ENCODE data around the gene RIPOR3.
"Not testable (repeated sequence)": the region's sequence is repeated elsewhere in the genome, so short reads cannot be mapped to it uniquely, and the experiment has no call there.

The RIPOR3 gene

GRCh38 chr20:50629670-50630045, 61.7 kb downstream of the RIPOR3 start:
- no peak for DNase-seq

GRCh38 chr20:50628853-50629669, 62.3 kb downstream of the RIPOR3 start:
- no peak for DNase-seq

DNA sequence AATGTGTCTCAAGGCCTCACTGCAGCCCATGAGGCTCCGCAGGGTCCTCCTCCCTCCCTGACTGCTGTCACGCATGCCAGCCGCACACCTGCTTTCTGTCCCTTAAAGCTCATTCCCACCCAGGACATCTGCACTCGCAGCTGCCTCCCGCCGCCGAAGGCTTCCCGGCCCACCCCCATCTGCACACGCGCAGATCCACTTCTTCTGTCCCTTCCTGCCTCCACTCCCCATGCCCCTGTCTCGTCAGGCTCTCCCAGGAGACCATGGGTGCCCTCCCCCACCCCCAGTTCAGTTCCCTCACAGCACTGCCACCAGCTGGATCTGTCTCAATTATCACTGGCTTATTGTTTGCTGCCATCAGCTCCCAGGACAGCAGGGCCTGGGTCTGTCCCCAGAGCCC, 63.0 kb downstream of the RIPOR3 start:
- no peak for DNase-seq

GRCh38 chr20:50627747-50628146, 63.6 kb downstream of the RIPOR3 start:
- DNase-seq, result no peak

DNA sequence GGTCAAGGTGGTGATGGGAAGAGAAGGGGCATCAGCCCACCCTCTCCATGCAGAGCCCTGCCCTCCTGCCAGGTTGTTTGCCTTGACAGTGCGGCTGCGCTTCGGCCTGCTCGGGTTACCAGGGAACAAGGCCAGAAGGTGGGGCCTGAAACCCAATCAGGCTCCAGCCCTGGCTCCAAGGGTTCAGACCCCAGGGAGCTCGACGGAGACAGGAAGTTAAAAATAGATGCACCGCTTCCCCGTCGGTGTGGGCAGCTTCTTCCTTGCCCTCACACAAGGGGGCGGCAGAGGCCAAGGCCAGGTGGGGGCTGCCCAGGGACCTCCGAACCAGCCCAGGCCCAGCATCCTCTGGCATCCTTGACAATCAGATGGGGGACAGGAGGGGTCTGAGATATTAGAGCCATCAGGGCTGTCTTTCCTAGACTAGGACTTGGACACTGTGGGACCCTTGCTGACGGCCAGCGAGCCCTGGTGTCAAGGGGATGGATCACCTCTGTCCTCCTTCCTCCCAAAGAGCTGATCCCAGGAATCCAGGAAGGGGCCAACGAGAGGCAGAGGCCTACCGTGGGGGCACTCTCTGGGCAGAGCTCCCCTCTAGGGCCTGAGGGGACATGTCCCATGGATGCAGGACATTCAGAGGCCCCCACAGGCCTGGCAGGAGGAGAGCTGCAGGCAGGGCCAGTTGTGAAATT, 65.2 kb downstream of the RIPOR3 start:
- DNase-seq, result peak; percentile 63

DNA sequence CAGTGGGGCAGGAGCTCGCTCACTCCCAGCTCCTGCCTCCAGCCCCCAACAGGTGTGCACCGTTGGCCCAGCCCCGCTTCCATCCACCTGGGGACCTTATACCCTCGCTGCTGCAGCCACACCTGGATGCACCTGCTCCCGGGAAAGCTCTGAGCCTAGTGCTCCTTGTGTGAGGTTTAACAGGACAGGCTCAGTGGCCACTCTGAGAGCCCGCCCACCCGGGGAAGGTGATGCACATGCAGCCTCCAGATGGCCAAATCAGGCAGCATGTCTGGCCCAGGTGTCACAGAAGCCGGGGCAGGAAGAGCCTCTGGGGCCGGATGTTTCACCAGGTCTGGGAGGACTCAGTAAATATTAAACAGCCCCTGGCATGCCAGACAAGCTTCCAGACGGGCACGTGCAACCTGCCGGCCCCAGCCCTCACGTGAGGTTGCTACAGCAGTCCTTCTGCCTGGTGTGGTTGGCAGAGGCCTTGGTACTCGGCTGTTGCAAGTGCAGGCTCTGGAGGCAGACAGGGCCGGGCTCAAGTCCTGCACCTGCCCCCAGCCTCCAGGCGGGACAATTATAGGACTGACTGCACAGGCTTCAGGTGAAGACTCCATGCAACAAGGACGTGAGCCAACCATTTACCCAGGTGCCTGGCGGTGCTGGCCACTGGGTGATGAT, 66.9 kb downstream of the RIPOR3 start:
- DNase-seq, result no peak

GRCh38 chr20:50621068-50621665, 70.2 kb downstream of the RIPOR3 start:
- DNase-seq, result no peak

DNA sequence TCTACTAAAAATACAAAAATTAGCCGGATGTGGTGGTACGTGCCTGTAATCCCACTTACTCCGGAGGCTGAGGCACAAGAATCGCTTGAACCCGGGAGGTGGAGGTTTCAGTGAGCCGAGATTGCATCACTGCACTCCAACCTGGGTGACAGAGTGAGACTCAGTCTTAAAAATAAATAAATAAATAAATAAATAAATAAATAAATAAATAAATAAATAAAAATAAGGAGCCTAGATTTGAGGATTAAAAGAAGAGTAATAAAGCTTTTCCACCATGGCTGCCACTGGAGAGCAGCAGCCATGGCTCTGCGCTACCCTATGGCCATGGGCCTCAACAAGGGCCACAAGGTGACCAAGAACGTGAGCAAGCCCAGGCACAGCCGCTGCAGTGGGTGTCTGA, 70.9 kb downstream of the RIPOR3 start:
- DNase-seq, result not testable (repeated sequence)

- DNase-seq, result no peak
Measured at GRCh38 chr20:50618537-50618936, 72.8 kb downstream of the RIPOR3 start.

DNA sequence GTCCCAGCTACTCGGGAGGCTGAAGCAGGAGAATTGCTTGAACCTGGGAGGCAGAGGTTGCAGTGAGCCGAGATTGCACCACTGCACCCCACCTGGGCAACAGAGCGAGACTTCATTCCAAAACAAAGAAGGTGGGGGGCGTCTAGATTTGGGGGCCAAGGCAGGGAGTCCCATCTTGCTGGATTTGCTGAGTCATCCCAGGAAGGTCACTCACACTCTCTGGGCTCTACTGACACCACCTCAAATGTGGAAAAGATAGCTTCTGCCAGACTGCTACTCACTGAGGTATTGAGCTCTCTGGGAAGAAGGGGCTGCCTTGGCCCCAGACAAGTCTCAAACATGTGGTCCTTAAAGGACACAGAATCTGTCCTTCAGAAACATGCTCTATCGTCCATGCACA, 74.3 kb downstream of the RIPOR3 start:
- DNase-seq, result no peak

DNA sequence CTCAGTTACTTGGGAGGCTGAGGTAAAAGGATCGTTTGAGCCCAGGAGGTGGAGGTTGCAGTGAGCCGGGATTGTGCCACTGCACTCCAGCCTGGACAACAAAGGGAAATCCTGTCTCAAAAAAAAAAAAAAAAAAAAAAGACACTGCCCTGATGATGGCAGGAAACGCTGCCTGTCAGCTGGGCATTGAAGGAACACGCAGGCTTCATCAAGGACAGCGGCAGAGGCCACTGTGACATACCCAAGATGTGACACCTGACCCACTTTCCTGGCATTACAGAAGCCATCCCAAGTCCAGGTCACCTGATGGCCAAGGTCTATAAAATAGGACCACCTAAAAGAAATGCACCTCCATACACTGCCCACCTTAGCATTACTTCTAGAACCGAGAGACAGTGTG, 75.9 kb downstream of the RIPOR3 start:
- DNase-seq, result no peak

- DNase-seq, result no peak
Measured at GRCh38 chr20:50613438-50614169, 77.7 kb downstream of the RIPOR3 start.

GRCh38 chr20:50611128-50611810, 80.1 kb downstream of the RIPOR3 start:
- DNase-seq, result no peak

- DNase-seq, result no peak
Measured at GRCh38 chr20:50610212-50610718, 81.1 kb downstream of the RIPOR3 start.

GRCh38 chr20:50609438-50609989, 81.8 kb downstream of the RIPOR3 start:
- DNase-seq, result no peak

- no peak for DNase-seq
Measured at GRCh38 chr20:50608750-50609104, 82.6 kb downstream of the RIPOR3 start.

DNA sequence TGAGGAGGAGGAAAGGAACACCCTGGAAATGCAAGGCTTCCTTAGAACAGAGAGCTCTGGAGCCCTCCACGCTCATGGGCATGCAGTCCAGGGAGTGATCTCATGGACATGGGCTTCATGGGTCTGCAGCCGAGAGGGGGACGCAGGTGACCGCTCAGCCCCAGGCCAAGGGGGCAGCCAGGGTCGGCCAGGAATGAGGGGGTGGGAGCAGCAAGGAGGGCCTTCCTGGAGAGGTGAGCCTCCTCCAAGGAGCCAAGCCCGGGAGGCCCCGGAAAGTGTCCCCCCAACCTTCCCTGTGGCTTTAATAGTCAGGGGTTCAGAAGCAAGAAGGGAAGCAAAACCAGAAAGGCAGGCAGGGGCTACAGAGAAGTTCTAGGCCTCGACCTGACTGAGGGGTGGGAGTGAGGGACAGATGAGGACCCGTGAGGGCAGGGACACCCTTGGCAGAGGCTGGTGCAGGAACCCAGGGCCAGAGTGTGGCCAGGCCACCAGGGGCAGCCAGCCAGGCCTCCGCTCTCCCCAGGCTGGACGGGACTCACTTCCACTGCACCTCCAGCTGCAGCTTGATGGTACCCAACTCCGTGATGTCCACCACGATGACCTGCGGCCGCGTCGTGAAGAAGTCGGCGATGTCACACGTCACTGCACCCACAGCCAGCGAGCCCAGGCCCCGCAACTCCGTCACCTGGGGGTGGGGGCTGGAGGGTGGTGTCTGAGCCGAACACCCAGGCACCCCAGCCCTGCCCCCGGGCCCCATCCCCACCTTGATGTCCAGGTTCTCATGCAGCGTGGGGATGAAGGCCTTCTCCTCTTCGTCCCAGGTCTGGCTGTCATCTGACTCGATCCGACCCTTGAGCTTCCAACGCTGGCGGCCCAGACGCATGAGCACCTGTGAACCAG, 83.2 kb downstream of the RIPOR3 start:
- DNase-seq, result no peak

- no peak for DNase-seq
Measured at GRCh38 chr20:50607436-50607835, 83.9 kb downstream of the RIPOR3 start.

GRCh38 chr20:50605136-50605535, 86.2 kb downstream of the RIPOR3 start:
- no peak for DNase-seq

DNA sequence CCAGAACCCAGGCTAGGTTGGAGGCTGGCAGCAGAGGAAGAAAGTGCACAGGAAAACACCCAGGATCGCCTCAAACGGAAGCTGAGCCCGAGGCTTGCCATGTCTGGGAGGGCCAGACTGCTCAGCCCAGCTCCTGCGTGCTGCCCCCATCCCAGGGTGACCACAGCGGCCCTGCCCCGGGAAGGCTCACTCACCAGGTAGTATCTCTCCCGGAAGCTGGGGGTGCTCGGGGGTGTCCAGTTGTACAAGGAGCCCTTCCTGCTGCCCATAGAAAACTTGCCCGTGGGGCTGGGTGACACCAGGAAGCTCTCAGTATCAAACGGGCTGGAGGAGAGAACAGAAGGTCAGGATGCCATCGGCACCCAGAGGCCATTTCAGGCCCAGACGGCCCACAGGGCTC, 86.9 kb downstream of the RIPOR3 start:
- DNase-seq, result no peak

Data from stimulated activated CD8-positive, alpha-beta memory T cell treated with anti-CD3 and anti-CD28 coated beads, Interleukin-4, amount 100 ng/mL, for 48 hours (primary cell).